Activated CD8-positive, alpha-beta memory T cell treated with anti-CD3 and anti-CD28 coated beads for 48 hours (primary cell): Measurements from ENCODE around the gene TIGD4.
"Not testable (repeated sequence)": the region's sequence is repeated elsewhere in the genome, so short reads cannot be mapped to it uniquely, and the experiment has no call there.

Experiments used
- DNase-seq, 3 experiments: peaks; one replicate each; pipeline ENCODE4 v3.0.0-alpha.2; 2020; ENCODE audit warnings: low read depth in 2 of 3, low spot score in 2 of 3

The TIGD4 gene

GRCh38 chr4:152784490-152785350 lies 5.2 kb upstream of the TIGD4 start:
- DNase-seq: no peak

- no peak for DNase-seq
Measured at GRCh38 chr4:152780267-152780778, 793 bp upstream of the TIGD4 start.

- DNase-seq: peak in 1 of 3 experiments; percentile 7
Measured at GRCh38 chr4:152778656-152779512, 646 bp downstream of the TIGD4 start.

GRCh38 chr4:152777488-152777887 lies 2.0 kb downstream of the TIGD4 start:
- no peak for DNase-seq

GRCh38 chr4:152776352-152776751 lies 3.2 kb downstream of the TIGD4 start:
- no peak for DNase-seq

- no peak for DNase-seq
Measured at GRCh38 chr4:152773953-152774352, 5.6 kb downstream of the TIGD4 start.

GRCh38 chr4:152773339-152773738 lies 6.2 kb downstream of the TIGD4 start:
- no peak for DNase-seq

GRCh38 chr4:152771741-152772533 lies 7.6 kb downstream of the TIGD4 start:
- no peak for DNase-seq

- DNase-seq: not testable (repeated sequence)
Measured at GRCh38 chr4:152765069-152765737, 14.3 kb downstream of the TIGD4 start.

GRCh38 chr4:152763796-152764195 lies 15.7 kb downstream of the TIGD4 start:
- no peak for DNase-seq

GRCh38 chr4:152748619-152749018 lies 30.9 kb downstream of the TIGD4 start:
- no peak for DNase-seq

- no peak for DNase-seq
Measured at GRCh38 chr4:152747444-152747843, 32.1 kb downstream of the TIGD4 start.

- no peak for DNase-seq
Measured at GRCh38 chr4:152738827-152739226, 40.7 kb downstream of the TIGD4 start.

GRCh38 chr4:152735906-152736305 lies 43.6 kb downstream of the TIGD4 start:
- DNase-seq: no peak

- DNase-seq: no peak
Measured at GRCh38 chr4:152735396-152735859, 44.1 kb downstream of the TIGD4 start.

- no peak for DNase-seq
Measured at GRCh38 chr4:152734699-152735050, 44.9 kb downstream of the TIGD4 start.

- DNase-seq: no peak
Measured at GRCh38 chr4:152734015-152734698, 45.4 kb downstream of the TIGD4 start.

GRCh38 chr4:152731997-152732396 lies 47.5 kb downstream of the TIGD4 start:
- no peak for DNase-seq

GRCh38 chr4:152729466-152729865 lies 50.1 kb downstream of the TIGD4 start:
- no peak for DNase-seq

GRCh38 chr4:152728343-152728742 lies 51.2 kb downstream of the TIGD4 start:
- DNase-seq: no peak
